H9 (cell line): ENCODE measurements around the gene TCF25. TPM values are rescaled to one million over a fixed set of nuclear protein-coding genes. Genes with fewer than 3 reads are reported as not detected.

Experiments
- DNase-seq: peaks from one replicate; pipeline ENCODE4 v3.0.0-alpha.2; 2017
- H2AFZ ChIP-seq: one replicate; pipeline ENCODE4 v1.6.1; 2013; ENCODE audit warnings: mild to moderate bottlenecking, low read length, control low read depth, moderate library complexity
- H2AK5ac ChIP-seq: 2 replicates; pipeline ENCODE4 v1.6.1; 2013; ENCODE audit warnings: low read length, control low read depth, mixed read lengths; ENCODE audit not compliant: insufficient read length
- H2BK120ac ChIP-seq: one replicate; pipeline ENCODE4 v1.6.1; 2013; ENCODE audit warnings: low read depth, mild to moderate bottlenecking, low read length, control low read depth, inconsistent platforms; ENCODE audit not compliant: poor library complexity, severe bottlenecking
- H2BK12ac ChIP-seq: 2 replicates; pipeline ENCODE4 v1.6.1; 2013; ENCODE audit warnings: low read length, control low read depth, mixed read lengths, low read depth; ENCODE audit not compliant: insufficient read length
- H2BK15ac ChIP-seq: 2 replicates; pipeline ENCODE4 v1.6.1; 2013; ENCODE audit warnings: low read depth, low read length, control low read depth
- H2BK20ac ChIP-seq: one replicate; pipeline ENCODE4 v1.6.1; 2013; ENCODE audit warnings: low read depth, mild to moderate bottlenecking, low read length, control low read depth, inconsistent platforms; ENCODE audit not compliant: poor library complexity, severe bottlenecking
- H2BK5ac ChIP-seq: 2 replicates; pipeline ENCODE4 v1.6.1; 2013; ENCODE audit warnings: low read length, control low read depth, mixed read lengths; ENCODE audit not compliant: insufficient read length
- H3K14ac ChIP-seq: 2 replicates; pipeline ENCODE4 v1.6.1; 2013; ENCODE audit warnings: low read length, control low read depth; ENCODE audit not compliant: insufficient read depth
- H3K18ac ChIP-seq: 2 replicates; pipeline ENCODE4 v1.6.1; 2013; ENCODE audit warnings: low read depth, mild to moderate bottlenecking, mixed read lengths, low read length, control low read depth; ENCODE audit not compliant: insufficient read length
- H3K23ac ChIP-seq: 2 replicates; pipeline ENCODE4 v1.6.1; 2013; ENCODE audit warnings: low read length, control low read depth, mixed read lengths, low read depth; ENCODE audit not compliant: insufficient read length
- H3K23me2 ChIP-seq: 2 replicates; pipeline ENCODE4 v1.6.1; 2013; ENCODE audit warnings: low read depth, mild to moderate bottlenecking, mixed read lengths, low read length, control low read depth; ENCODE audit not compliant: insufficient read length, poor library complexity, severe bottlenecking
- H3K27ac ChIP-seq: 2 replicates; pipeline ENCODE4 v1.5.1; 2013; ENCODE audit warnings: low read length, control low read depth, mixed read lengths, low read depth; ENCODE audit not compliant: insufficient read length
- H3K27me3 ChIP-seq: 2 replicates; pipeline ENCODE4 v1.6.1; 2013; ENCODE audit warnings: low read length, control low read depth, inconsistent platforms; ENCODE audit not compliant: insufficient read depth
- H3K4ac ChIP-seq: 2 replicates; pipeline ENCODE4 v1.6.1; 2013; ENCODE audit warnings: low read depth, mild to moderate bottlenecking, control low read depth, inconsistent platforms, low read length, moderate library complexity
- H3K4me1 ChIP-seq: 2 replicates; pipeline ENCODE4 v1.6.1; 2013; ENCODE audit warnings: low read length, control low read depth, inconsistent platforms; ENCODE audit not compliant: insufficient read depth
- H3K4me2 ChIP-seq: 2 replicates; pipeline ENCODE4 v1.6.1; 2013; ENCODE audit warnings: low read length, control low read depth, mixed read lengths; ENCODE audit not compliant: insufficient read length, insufficient read depth
- H3K56ac ChIP-seq: 2 replicates; pipeline ENCODE4 v1.6.1; 2013; ENCODE audit warnings: low read depth, mild to moderate bottlenecking, mixed read lengths, low read length, control low read depth; ENCODE audit not compliant: insufficient read length
- H3K79me1 ChIP-seq: 2 replicates; pipeline ENCODE4 v1.6.1; 2013; ENCODE audit warnings: low read depth, mild to moderate bottlenecking, moderate library complexity, low read length, control low read depth, inconsistent platforms; ENCODE audit not compliant: insufficient read depth, poor library complexity, severe bottlenecking
- H3K79me2 ChIP-seq: 2 replicates; pipeline ENCODE4 v1.6.1; 2013; ENCODE audit warnings: low read length, control low read depth, inconsistent platforms; ENCODE audit not compliant: insufficient read depth
- H3K9ac ChIP-seq: 2 replicates; pipeline ENCODE4 v1.6.1; 2013; ENCODE audit warnings: low read length, control low read depth, mixed read lengths; ENCODE audit not compliant: insufficient read length; ENCODE audit errors: extremely low read depth
- H3K9me3 ChIP-seq: one replicate; pipeline ENCODE4 v1.6.1; 2013; ENCODE audit warnings: low read depth, low read length, inconsistent platforms; ENCODE audit not compliant: control insufficient read depth
- H3T11ph ChIP-seq: one replicate; pipeline ENCODE4 v1.6.1; 2013; ENCODE audit warnings: mild to moderate bottlenecking, low read length, control low read depth, inconsistent platforms
- H4K20me1 ChIP-seq: one replicate; pipeline ENCODE4 v1.6.1; 2013; ENCODE audit not compliant: control insufficient read depth, insufficient read length, insufficient read depth
- H4K5ac ChIP-seq: 2 replicates; pipeline ENCODE4 v1.6.1; 2013; ENCODE audit warnings: low read depth, mild to moderate bottlenecking, mixed read lengths, low read length, control low read depth; ENCODE audit not compliant: insufficient read length
- H4K8ac ChIP-seq: replicated peaks from 2 replicates; pipeline ENCODE4 v1.6.1; 2013; ENCODE audit warnings: low read length, control low read depth, mixed read lengths, low read depth; ENCODE audit not compliant: insufficient read length
- H4K91ac ChIP-seq: 2 replicates; pipeline ENCODE4 v1.6.1; 2013; ENCODE audit warnings: low read depth, mild to moderate bottlenecking, moderate library complexity, mixed read lengths, low read length, control low read depth; ENCODE audit not compliant: insufficient read length
- H3K27ac Mint-ChIP-seq, 3 experiments: 2 replicates in 2 of 3; 3 replicates in 1 of 3; pipeline ENCODE4 v1.8.0; 2020 to 2021; ENCODE audit warnings: mixed read lengths in 3 of 3, mild to moderate bottlenecking in 1 of 3, moderate library complexity in 1 of 3
- H3K27me3 Mint-ChIP-seq: 2 replicates; pipeline ENCODE4 v1.8.0; 2021; ENCODE audit warnings: low read depth, mild to moderate bottlenecking, moderate library complexity, mixed read lengths
- H3K36me3 Mint-ChIP-seq, 3 experiments: 2 replicates in 2 of 3; 3 replicates in 1 of 3; pipeline ENCODE4 v1.8.0; 2020 to 2021; ENCODE audit warnings: low read depth in 3 of 3, mixed read lengths in 3 of 3; ENCODE audit not compliant: insufficient read depth in 1 of 3
- H3K4me1 Mint-ChIP-seq, 2 experiments: 2 replicates each; pipeline ENCODE4 v1.8.0; 2020; ENCODE audit warnings: mixed read lengths in 2 of 2
- H3K4me3 Mint-ChIP-seq, 2 experiments: 2 replicates in 1 of 2; 3 replicates in 1 of 2; pipeline ENCODE4 v1.8.0; 2020 to 2021; ENCODE audit warnings: mild to moderate bottlenecking in 2 of 2, mixed read lengths in 2 of 2, moderate library complexity in 1 of 2
- H3K9me3 Mint-ChIP-seq, 2 experiments: 2 replicates in 1 of 2; 3 replicates in 1 of 2; pipeline ENCODE4 v1.8.0; 2020; ENCODE audit warnings: mild to moderate bottlenecking in 2 of 2, mixed read lengths in 2 of 2, moderate library complexity in 1 of 2
- CTCF ChIP-seq: fragments of 200-600 bp; sonication (generic); conservative IDR thresholded peaks from 3 replicates; pipeline ENCODE4 v1.8.0; 2021; ENCODE audit warnings: antibody characterized with exemption, mild to moderate bottlenecking
- WGBS: extraction: QIAGEN DNeasy Blood & Tissue Kit; methylation state at CpG from one replicate; pipeline ENCODE4 v1.1.7; 2013; ENCODE audit warnings: missing lambda C conversion rate, low lambda C conversion rate, mixed read lengths; ENCODE audit not compliant: insufficient read length; ENCODE audit errors: extremely low coverage; 5-methylcytosine and 5-hydroxymethylcytosine counted together
- total RNA-seq: library from RNA; stranded (reverse); gene quantifications from 2 replicates; pipeline ENCODE4 v1.2.1, GENCODE V29; 2021

The TCF25 gene
- total RNA-seq, 1 experiment from 2014 or later = 109 TPM

- H4K8ac ChIP-seq = no peak overlapping the region
- H3K18ac ChIP-seq = no peak overlapping the region
- H3K14ac ChIP-seq = no peak overlapping the region
- H3K27me3 Mint-ChIP-seq = peaks cover 17% of the 10 kb centered on the region
- peaks cover 0 to under 1% of the 10 kb centered on the region in 2 experiments; a peak in 2 of 5 replicates for H3K9me3 Mint-ChIP-seq
- H3K36me3 Mint-ChIP-seq = peaks cover 3 to 20% (median 7%) of the 10 kb centered on the region in 3 experiments; a peak in 6 of 7 replicates
- no peak overlapping the region for H3K9ac ChIP-seq
- H3K56ac ChIP-seq = no peak overlapping the region
- no peak overlapping the region for H3K4me3 Mint-ChIP-seq
- no peak overlapping the region for H3K27ac Mint-ChIP-seq
- no peaks in the 10 kb centered on the region for H3K9me3 ChIP-seq
- H3K4ac ChIP-seq = no peak overlapping the region
- H2BK5ac ChIP-seq = no peak overlapping the region
- H3K23me2 ChIP-seq = no peaks in the 10 kb centered on the region
- WGBS = no CpG with 5 or more reads among the region's 6 CpGs
- no peak overlapping the region for H2BK20ac ChIP-seq
- H2BK12ac ChIP-seq = no peak overlapping the region
- H2BK15ac ChIP-seq = no peak overlapping the region
- no peak overlapping the region for H3T11ph ChIP-seq
- H4K91ac ChIP-seq = no peak overlapping the region
- peaks cover 2% of the 10 kb centered on the region; the same call in 1 of the 2 replicates for H3K27me3 ChIP-seq
- DNase-seq = no peak
- H2AK5ac ChIP-seq = no peak overlapping the region
- no peaks in the 10 kb centered on the region for H3K79me1 ChIP-seq
- no peak overlapping the region for H4K5ac ChIP-seq
- H2BK120ac ChIP-seq = no peak overlapping the region
- no peak overlapping the region for H2AFZ ChIP-seq
- no peaks in the 10 kb centered on the region for H4K20me1 ChIP-seq
- H3K27ac ChIP-seq = no peak overlapping the region
- H3K79me2 ChIP-seq = no peaks in the 10 kb centered on the region
- H3K4me2 ChIP-seq = no peak overlapping the region
- no peaks in the 10 kb centered on the region for H3K4me1 ChIP-seq
- H3K4me1 Mint-ChIP-seq = peaks cover 7 to 13% of the 10 kb centered on the region in 2 experiments
- no peak overlapping the region for H3K23ac ChIP-seq
- no peak for TF ChIP-seq CTCF
Measured at GRCh38 chr16:89952551-89952950, 79.2 kb downstream of the TCF25 start.
